Measurements from ENCODE around the gene SEMA5B. TPM values are rescaled to one million over a fixed set of nuclear protein-coding genes. Genes with fewer than 3 reads are reported as not detected.

Gene SEMA5B
- total and polyA plus RNA-seq, 2 donors (not counting 3 experiments of a cell fraction or from before 2014, with no cell fraction given), result 0.07 TPM; not detected in 1

DNA sequence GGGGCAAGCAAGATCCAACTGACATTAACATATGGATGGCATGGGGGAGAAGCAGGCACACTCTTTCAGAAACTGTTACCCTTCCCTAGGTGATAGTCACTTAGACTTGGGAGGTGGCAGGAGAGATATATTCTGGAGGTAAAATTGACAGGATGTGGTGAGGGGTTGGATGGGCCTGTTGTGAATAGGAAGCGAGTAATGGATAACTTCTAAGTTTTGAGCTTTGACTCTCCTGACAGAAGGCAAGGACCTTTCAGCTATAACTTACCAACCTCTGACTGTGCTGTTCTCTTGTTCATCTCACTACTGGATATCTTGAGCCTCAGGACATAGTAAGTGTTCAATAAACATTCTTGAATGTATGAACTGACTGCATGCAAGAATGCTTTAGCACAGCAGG is 37.4 kb upstream of the SEMA5B start:
- ChIA-PET POLR2A (no interaction called here), CTCF (interaction anchor here (1.6 kb wide), 1 partner anchor 12 kb away, joined by 4 read pairs; no protein-coding TSS in a partner anchor)
- Histone ChIP-seq H3K4me3 (replicated peaks in 1 of 3; ENCODE audit: insufficient read depth in 1 of 3, low read depth in 1 of 3, low read length in 3 of 3) (no peak overlapping the region), H3K9me3 (replicated peaks; ENCODE audit: control insufficient read depth, insufficient read depth, low read length) (no peaks in the 10 kb centered on the region), H3K9me1 (replicated peaks; ENCODE audit: control insufficient read depth, extremely low read depth, insufficient read depth, low read length) (no peaks in the 10 kb centered on the region), H2AFZ (ENCODE audit: low read depth, low read length) (no peak overlapping the region), H3K9ac (replicated peaks; ENCODE audit: extremely low read depth, insufficient read depth, low read length) (no peak overlapping the region), H3K27ac (ENCODE audit: insufficient read depth, low read depth, low read length) (no peak overlapping the region), H3K4me1 (ENCODE audit: control insufficient read depth, extremely low read depth, insufficient read depth, low read length) (peaks cover 19% of the 10 kb centered on the region), H4K20me1 (replicated peaks; ENCODE audit: control insufficient read depth, extremely low read depth, insufficient read depth, low read length) (no peaks in the 10 kb centered on the region), H3K79me2 (ENCODE audit: control insufficient read depth, insufficient read depth, low read length) (peaks cover 29% of the 10 kb centered on the region), H3K27me3 (ENCODE audit: control insufficient read depth in 2 of 2, insufficient read depth in 2 of 2, low read length in 2 of 2) (peaks cover 2 to 6% of the 10 kb centered on the region in 2 experiments), H3K36me3 (ENCODE audit: control insufficient read depth in 2 of 2, extremely low read depth in 1 of 2, insufficient read depth in 2 of 2, low read length in 2 of 2) (no peaks in the 10 kb centered on the region), H3K4me2 (ENCODE audit: insufficient read depth, low read length) (no peak overlapping the region)
- FAIRE-seq (no peak), DNase-seq (ENCODE audit: low read depth, low spot score) (no peak)
- dilution Hi-C loops (cut with MboI; ENCODE audit: extremely low pct_ligation_motif_present, low sequenced_read_pairs) (no loop called here), intact Hi-C loops (cut with micrococcal nuclease) (loop anchor here (5.0 kb wide), 1 partner anchor 137 kb away; the partner anchor contains the start of gene SEC22A)
- TF ChIP-seq GATA2 (IDR thresholded peaks at IDR 0.05; ENCODE audit: insufficient read depth, insufficient read length, low read depth, low read length) (no peak), FOS (IDR thresholded peaks at IDR 0.05; ENCODE audit: borderline replicate concordance, insufficient read depth, low read length) (peak; percentile 31)
- BruUV-seq (replicated peaks), result no TSS peak

GRCh38 chr3:123064506-123064905 is 36.9 kb upstream of the SEMA5B start:
- no TSS peak for BruUV-seq (replicated peaks)
- H3K79me2 ChIP-seq (ENCODE audit: control insufficient read depth, insufficient read depth, low read length), result peaks cover 25% of the 10 kb centered on the region
- no peak overlapping the region for H2AFZ ChIP-seq (ENCODE audit: low read depth, low read length)
- intact Hi-C loops (cut with micrococcal nuclease) (no loop called here), dilution Hi-C loops (cut with MboI; ENCODE audit: extremely low pct_ligation_motif_present, low sequenced_read_pairs) (no loop called here)
- H3K36me3 ChIP-seq (ENCODE audit: control insufficient read depth in 2 of 2, extremely low read depth in 1 of 2, insufficient read depth in 2 of 2, low read length in 2 of 2), result no peaks in the 10 kb centered on the region
- H3K4me3 ChIP-seq (replicated peaks in 1 of 3; ENCODE audit: insufficient read depth in 1 of 3, low read depth in 1 of 3, low read length in 3 of 3), result no peak overlapping the region
- CTCF ChIA-PET, result interaction anchor here (0.5 to 1.6 kb wide), 2 partner anchors 12 to 128 kb away, joined by 4 to 5 read pairs; no protein-coding TSS in a partner anchor
- no peaks in the 10 kb centered on the region for H3K9me3 ChIP-seq (replicated peaks; ENCODE audit: control insufficient read depth, insufficient read depth, low read length)
- no peak overlapping the region for H3K9ac ChIP-seq (replicated peaks; ENCODE audit: extremely low read depth, insufficient read depth, low read length)
- H3K4me1 ChIP-seq (ENCODE audit: control insufficient read depth, extremely low read depth, insufficient read depth, low read length), result peaks cover 19% of the 10 kb centered on the region
- no peak for FAIRE-seq
- no peak for DNase-seq (ENCODE audit: low read depth, low spot score)
- no peak overlapping the region for H3K27ac ChIP-seq (ENCODE audit: insufficient read depth, low read depth, low read length)
- no peak for TF ChIP-seq GATA2 (IDR thresholded peaks at IDR 0.05; ENCODE audit: insufficient read depth, insufficient read length, low read depth, low read length)
- TF ChIP-seq, protein P1, sequence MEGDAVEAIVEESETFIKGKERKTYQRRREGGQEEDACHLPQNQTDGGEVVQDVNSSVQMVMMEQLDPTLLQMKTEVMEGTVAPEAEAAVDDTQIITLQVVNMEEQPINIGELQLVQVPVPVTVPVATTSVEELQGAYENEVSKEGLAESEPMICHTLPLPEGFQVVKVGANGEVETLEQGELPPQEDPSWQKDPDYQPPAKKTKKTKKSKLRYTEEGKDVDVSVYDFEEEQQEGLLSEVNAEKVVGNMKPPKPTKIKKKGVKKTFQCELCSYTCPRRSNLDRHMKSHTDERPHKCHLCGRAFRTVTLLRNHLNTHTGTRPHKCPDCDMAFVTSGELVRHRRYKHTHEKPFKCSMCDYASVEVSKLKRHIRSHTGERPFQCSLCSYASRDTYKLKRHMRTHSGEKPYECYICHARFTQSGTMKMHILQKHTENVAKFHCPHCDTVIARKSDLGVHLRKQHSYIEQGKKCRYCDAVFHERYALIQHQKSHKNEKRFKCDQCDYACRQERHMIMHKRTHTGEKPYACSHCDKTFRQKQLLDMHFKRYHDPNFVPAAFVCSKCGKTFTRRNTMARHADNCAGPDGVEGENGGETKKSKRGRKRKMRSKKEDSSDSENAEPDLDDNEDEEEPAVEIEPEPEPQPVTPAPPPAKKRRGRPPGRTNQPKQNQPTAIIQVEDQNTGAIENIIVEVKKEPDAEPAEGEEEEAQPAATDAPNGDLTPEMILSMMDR (IDR thresholded peaks at IDR 0.05; ENCODE audit: extremely low read depth in 1 of 2, insufficient read depth in 1 of 2, low read depth in 1 of 2, low read length in 2 of 2), result no peak
- TF ChIP-seq POLR2AphosphoS5 (IDR thresholded peaks at IDR 0.05; ENCODE audit: insufficient read depth, low read depth, low read length), result no peak
- TF ChIP-seq EZH2 (IDR thresholded peaks at IDR 0.05; ENCODE audit: borderline replicate concordance, low read depth, low read length, severe bottlenecking), result no peak
- TF ChIP-seq FOS (IDR thresholded peaks at IDR 0.05; ENCODE audit: borderline replicate concordance, insufficient read depth, low read length), result no peak
- TF ChIP-seq MYC (IDR thresholded peaks at IDR 0.05; ENCODE audit: low read depth, low read length), result no peak
- TF ChIP-seq POLR2A (IDR thresholded peaks at IDR 0.05; ENCODE audit: low read depth, low read length), result no peak
- TF ChIP-seq JUN (IDR thresholded peaks at IDR 0.05; ENCODE audit: borderline replicate concordance, insufficient read depth, insufficient read length, low read depth), result no peak
- TF ChIP-seq, protein P2, sequence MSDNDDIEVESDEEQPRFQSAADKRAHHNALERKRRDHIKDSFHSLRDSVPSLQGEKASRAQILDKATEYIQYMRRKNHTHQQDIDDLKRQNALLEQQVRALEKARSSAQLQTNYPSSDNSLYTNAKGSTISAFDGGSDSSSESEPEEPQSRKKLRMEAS (IDR thresholded peaks at IDR 0.05; ENCODE audit: insufficient read depth, insufficient read length), result no peak
- no peaks in the 10 kb centered on the region for H4K20me1 ChIP-seq (replicated peaks; ENCODE audit: control insufficient read depth, extremely low read depth, insufficient read depth, low read length)
- H3K27me3 ChIP-seq (ENCODE audit: control insufficient read depth in 2 of 2, insufficient read depth in 2 of 2, low read length in 2 of 2), result peaks cover 2 to 6% of the 10 kb centered on the region in 2 experiments
- no peak overlapping the region for H3K4me2 ChIP-seq (ENCODE audit: insufficient read depth, low read length)
- POLR2A ChIA-PET, result no interaction called here
- H3K9me1 ChIP-seq (replicated peaks; ENCODE audit: control insufficient read depth, extremely low read depth, insufficient read depth, low read length), result no peaks in the 10 kb centered on the region

Measured in endothelial cell of umbilical vein (primary cell).